Upper lobe of right lung (tissue), 1 donor: Measurements from ENCODE around the gene ZNF622. TPM values are rescaled to one million over a fixed set of nuclear protein-coding genes. Genes with fewer than 3 reads are reported as not detected.

ENCODE experiments used
- ATAC-seq: fragments of 200-7000 bp; cut with Tn5 transposase; one replicate; pipeline ENCODE4 v1.9.1; 2020; ENCODE audit warnings: mild to moderate bottlenecking, moderate library complexity
- DNase-seq: peaks from one replicate; pipeline ENCODE4 v3.0.0-alpha.2; 2020
- H3K27ac ChIP-seq: fragments of 200-600 bp; one replicate; pipeline ENCODE4 v1.8.0; 2022
- H3K27me3 ChIP-seq: fragments of 200-600 bp; one replicate; pipeline ENCODE4 v1.8.0; 2022; ENCODE audit warnings: mild to moderate bottlenecking
- H3K36me3 ChIP-seq: fragments of 200-600 bp; one replicate; pipeline ENCODE4 v1.8.0; 2022
- H3K4me1 ChIP-seq: fragments of 200-600 bp; one replicate; pipeline ENCODE4 v1.8.0; 2022
- H3K4me3 ChIP-seq: fragments of 200-600 bp; one replicate; pipeline ENCODE4 v1.8.0; 2022; ENCODE audit warnings: mild to moderate bottlenecking
- H3K9me3 ChIP-seq: fragments of 200-600 bp; one replicate; pipeline ENCODE4 v1.8.0; 2022
- intact Hi-C: fragments of 100-400 bp; cut with DNase I; formaldehyde crosslinking; loops from one replicate; pipeline ENCODE4 v1.11.0; 2022
- total RNA-seq: library from RNA; stranded (reverse); fragmentation: NEBNext Ultra II Directional; extraction: Animal tissue kit (Norgen Biotek cat#: 25700); gene quantifications from one replicate; pipeline ENCODE4 v1.2.1, GENCODE V29; 2021
- TF ChIP-seq, protein P1 (sequence below): fragments of 200-600 bp; IDR thresholded peaks from one replicate; pipeline ENCODE4 v1.8.0; 2022; ENCODE audit warnings: antibody characterized with exemption
- donor health status: DM: no; HTN: yes; CAD: no; lungs with severe emphysema.

Gene ZNF622
- total RNA-seq, 1 donor from 2014 or later: 28.0 TPM

DNA sequence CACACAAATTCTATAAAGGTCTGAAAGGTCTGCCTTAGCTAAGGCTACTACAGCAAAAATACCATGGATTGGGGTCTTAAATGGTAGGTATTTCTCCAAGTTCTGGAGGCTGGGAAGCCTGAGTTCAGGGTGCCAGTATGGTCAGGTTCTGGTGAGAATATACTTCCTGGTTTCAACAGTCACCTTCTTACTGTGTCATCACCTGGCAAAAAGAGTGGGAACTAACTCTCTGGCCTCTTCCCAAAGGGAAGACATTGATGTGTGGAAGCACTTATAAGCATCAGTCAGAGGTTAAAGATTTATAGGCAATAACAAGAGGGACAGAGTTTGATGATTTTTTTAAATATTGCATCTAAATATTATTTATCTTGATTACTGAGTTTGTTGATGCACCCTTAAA lies 53.0 kb downstream of the ZNF622 start:
- H3K4me1 ChIP-seq: no peaks in the 10 kb centered on the region
- H3K27me3 ChIP-seq: no peaks in the 10 kb centered on the region
- no peak overlapping the region for H3K4me3 ChIP-seq
- intact Hi-C loops: no loop called here
- no peaks in the 10 kb centered on the region for H3K36me3 ChIP-seq
- TF ChIP-seq, protein P1, sequence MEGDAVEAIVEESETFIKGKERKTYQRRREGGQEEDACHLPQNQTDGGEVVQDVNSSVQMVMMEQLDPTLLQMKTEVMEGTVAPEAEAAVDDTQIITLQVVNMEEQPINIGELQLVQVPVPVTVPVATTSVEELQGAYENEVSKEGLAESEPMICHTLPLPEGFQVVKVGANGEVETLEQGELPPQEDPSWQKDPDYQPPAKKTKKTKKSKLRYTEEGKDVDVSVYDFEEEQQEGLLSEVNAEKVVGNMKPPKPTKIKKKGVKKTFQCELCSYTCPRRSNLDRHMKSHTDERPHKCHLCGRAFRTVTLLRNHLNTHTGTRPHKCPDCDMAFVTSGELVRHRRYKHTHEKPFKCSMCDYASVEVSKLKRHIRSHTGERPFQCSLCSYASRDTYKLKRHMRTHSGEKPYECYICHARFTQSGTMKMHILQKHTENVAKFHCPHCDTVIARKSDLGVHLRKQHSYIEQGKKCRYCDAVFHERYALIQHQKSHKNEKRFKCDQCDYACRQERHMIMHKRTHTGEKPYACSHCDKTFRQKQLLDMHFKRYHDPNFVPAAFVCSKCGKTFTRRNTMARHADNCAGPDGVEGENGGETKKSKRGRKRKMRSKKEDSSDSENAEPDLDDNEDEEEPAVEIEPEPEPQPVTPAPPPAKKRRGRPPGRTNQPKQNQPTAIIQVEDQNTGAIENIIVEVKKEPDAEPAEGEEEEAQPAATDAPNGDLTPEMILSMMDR: no peak
- no peak overlapping the region for H3K27ac ChIP-seq
- no peaks in the 10 kb centered on the region for H3K9me3 ChIP-seq
- ATAC-seq (no peak), DNase-seq (no peak)

DNA sequence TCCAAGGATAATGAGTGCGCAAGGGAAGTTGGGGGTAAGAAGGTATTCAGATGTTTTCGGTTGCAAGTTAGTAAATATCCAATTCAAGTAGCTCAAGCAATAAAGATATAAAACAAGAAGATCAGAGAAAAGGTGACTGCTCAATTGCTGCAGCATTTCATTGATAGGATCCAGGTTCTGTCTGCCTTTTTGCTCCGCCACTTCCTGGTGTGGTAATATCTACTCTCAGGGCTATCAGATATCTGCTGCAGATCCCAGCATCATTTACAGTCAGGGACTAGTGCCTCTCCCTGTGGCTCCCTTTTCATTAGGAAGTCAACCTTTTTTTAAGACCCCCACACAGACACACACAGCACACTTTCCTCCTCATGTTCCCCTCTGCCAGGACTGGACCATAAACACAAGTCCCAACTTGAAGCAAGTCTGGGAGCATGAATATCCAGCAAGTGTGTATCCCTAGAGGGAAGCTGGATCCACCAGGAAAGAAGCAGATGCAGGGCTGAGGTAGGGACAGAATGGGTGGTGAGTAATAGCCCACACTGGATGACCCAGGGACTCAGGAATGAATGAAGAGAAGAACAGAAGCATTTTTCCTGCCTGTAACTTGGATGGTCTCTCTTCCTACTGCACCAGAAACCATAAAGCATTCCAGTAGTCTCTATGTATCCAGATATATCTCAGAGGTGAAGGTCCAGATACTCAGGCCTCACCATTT lies 53.7 kb downstream of the ZNF622 start:
- Histone ChIP-seq H3K4me1 (no peaks in the 10 kb centered on the region), H3K9me3 (no peaks in the 10 kb centered on the region), H3K4me3 (no peak overlapping the region), H3K36me3 (no peaks in the 10 kb centered on the region), H3K27me3 (no peaks in the 10 kb centered on the region), H3K27ac (no peak overlapping the region)
- TF ChIP-seq, protein P1: no peak
- intact Hi-C loops: no loop called here
- no peak for DNase-seq
- ATAC-seq: no peak

DNA sequence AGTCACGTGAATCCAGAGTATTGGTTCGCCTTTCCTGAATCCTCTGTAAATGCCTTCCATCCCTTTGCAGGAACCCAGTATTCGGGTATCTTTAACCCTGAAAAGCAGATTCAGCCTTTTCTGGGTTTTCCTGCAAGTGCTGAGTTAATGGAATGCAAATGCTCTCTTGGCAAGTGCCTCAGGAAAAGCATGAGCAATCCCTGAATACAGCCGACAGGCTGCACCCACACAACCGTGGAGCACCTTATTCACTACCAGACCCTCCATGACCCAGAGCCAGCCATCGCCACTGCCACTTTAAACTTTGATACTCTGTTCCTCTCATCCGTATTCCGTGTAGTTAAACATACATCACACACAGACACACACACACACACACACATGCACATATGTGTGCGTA lies 54.4 kb downstream of the ZNF622 start:
- ATAC-seq: no peak
- H3K36me3 ChIP-seq: no peaks in the 10 kb centered on the region
- TF ChIP-seq, protein P1: no peak
- no peaks in the 10 kb centered on the region for H3K4me1 ChIP-seq
- no peak overlapping the region for H3K27ac ChIP-seq
- no peaks in the 10 kb centered on the region for H3K27me3 ChIP-seq
- intact Hi-C loops: no loop called here
- H3K4me3 ChIP-seq: no peak overlapping the region
- no peak for DNase-seq
- H3K9me3 ChIP-seq: no peaks in the 10 kb centered on the region

DNA sequence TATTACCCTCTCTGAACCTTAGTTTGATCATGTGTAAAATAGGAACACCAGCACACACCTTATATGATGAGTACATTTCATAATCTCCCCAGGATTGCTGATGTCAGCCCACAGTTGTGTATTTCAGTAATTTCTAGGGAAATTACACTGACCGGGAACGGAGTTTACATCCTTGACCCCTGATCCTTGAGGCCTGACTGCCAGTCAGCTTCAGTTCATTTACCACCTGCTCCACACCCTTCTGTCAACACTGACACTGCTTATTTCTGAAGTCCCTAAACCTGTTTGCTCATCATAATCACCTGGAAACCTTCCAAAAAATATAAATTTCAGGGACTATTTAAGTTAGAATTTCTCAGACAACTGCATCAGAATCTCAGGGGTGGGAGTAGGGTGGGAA lies 55.3 kb downstream of the ZNF622 start:
- no peak for ATAC-seq

DNA sequence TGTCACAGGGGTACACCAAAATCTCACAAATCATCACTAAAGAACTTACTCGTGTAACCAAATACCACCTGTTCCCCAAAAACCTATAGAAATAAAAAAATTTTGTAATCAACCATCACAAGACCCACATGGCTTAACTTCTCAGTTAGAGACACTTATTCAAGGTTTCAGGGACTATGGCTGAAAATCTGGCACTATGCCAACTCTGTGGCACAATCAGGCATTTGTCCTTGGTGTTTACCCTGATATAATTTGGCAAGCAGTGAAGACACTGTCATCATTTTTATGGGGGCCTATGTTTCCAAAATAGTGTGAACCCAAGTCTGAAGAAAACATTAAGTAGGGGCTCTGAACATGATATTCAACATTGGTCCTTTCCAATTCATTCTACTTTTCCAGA lies 59.0 kb downstream of the ZNF622 start:
- Histone ChIP-seq H3K4me1 (no peaks in the 10 kb centered on the region), H3K27ac (no peak overlapping the region), H3K4me3 (no peak overlapping the region), H3K27me3 (no peaks in the 10 kb centered on the region), H3K9me3 (no peaks in the 10 kb centered on the region), H3K36me3 (no peaks in the 10 kb centered on the region)
- DNase-seq (no peak), ATAC-seq (no peak)
- intact Hi-C loops: no loop called here
- TF ChIP-seq, protein P1: no peak

More for the DNA sequence above, 55.3 kb downstream of the ZNF622 start:
- no peaks in the 10 kb centered on the region for H3K36me3 ChIP-seq
- H3K27me3 ChIP-seq: no peaks in the 10 kb centered on the region
- no peak for DNase-seq
- intact Hi-C loops: no loop called here
- no peak overlapping the region for H3K27ac ChIP-seq
- H3K4me3 ChIP-seq: no peak overlapping the region
- H3K9me3 ChIP-seq: no peaks in the 10 kb centered on the region
- no peaks in the 10 kb centered on the region for H3K4me1 ChIP-seq
- TF ChIP-seq, protein P1: no peak

DNA sequence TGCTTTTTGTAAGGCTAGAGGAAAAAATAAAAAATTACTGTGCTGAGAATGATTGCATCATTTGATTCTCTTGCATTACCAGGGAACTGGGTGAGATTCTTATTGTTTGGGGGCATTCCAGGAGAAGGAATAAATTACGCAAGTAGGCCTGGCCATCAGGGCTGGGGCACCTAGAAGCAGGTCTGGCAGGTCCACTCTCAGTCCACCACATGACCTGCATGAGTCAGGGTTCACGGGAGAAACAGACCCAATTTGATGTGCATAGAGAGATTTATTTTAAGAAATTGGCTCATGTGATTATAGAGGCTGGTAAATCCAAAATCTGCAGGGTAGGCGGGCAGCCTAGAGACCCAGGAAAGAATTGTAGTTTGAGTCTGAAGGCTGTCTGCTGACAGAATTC lies 59.6 kb downstream of the ZNF622 start:
- Histone ChIP-seq H3K27ac (no peak overlapping the region), H3K4me3 (no peak overlapping the region), H3K4me1 (no peaks in the 10 kb centered on the region), H3K9me3 (no peaks in the 10 kb centered on the region), H3K27me3 (no peaks in the 10 kb centered on the region), H3K36me3 (no peaks in the 10 kb centered on the region)
- no peak for DNase-seq
- TF ChIP-seq, protein P1: no peak
- intact Hi-C loops: no loop called here
- no peak for ATAC-seq
